ENCODE results near the gene FAM228B.

- no peak for TF ChIP-seq EZH2phosphoT487 (IDR thresholded peaks at IDR 0.05; ENCODE audit: low read depth, severe bottlenecking, unreplicated experiment)
- TF ChIP-seq CTCF (IDR thresholded peaks at IDR 0.05; ENCODE audit: poor library complexity): no peak
- no peak for TF ChIP-seq EZH2 (IDR thresholded peaks at IDR 0.05; ENCODE audit: borderline replicate concordance)
Measured at GRCh38 chr2:24080701-24081100, 42.6 kb upstream of the FAM228B start.
